ENCODE measurements around the gene MYO1D. TPM values are rescaled to one million over a fixed set of nuclear protein-coding genes. Genes with fewer than 3 reads are reported as not detected.
"Not testable (repeated sequence)": the region's sequence is repeated elsewhere in the genome, so short reads cannot be mapped to it uniquely, and the experiment has no call there.

MYO1D gene
- polyA plus RNA-seq, 1 donor = 5.7 TPM

- DNase-seq = no peak
Measured at GRCh38 chr17:32854207-32854606, 22.7 kb downstream of the MYO1D start.

GRCh38 chr17:32852811-32853210 is 24.1 kb downstream of the MYO1D start:
- no peak for DNase-seq

- no peak for DNase-seq
Measured at GRCh38 chr17:32849879-32850278, 27.0 kb downstream of the MYO1D start.

GRCh38 chr17:32847977-32848376 is 28.9 kb downstream of the MYO1D start:
- DNase-seq = no peak

- no peak for DNase-seq
Measured at GRCh38 chr17:32846143-32846542, 30.8 kb downstream of the MYO1D start.

GRCh38 chr17:32840241-32840640 is 36.7 kb downstream of the MYO1D start:
- DNase-seq = no peak

- DNase-seq = no peak
Measured at GRCh38 chr17:32836527-32836926, 40.4 kb downstream of the MYO1D start.

- no peak for DNase-seq
Measured at GRCh38 chr17:32835291-32835761, 41.6 kb downstream of the MYO1D start.

- no peak for DNase-seq
Measured at GRCh38 chr17:32834104-32834503, 42.8 kb downstream of the MYO1D start.

- no peak for DNase-seq
Measured at GRCh38 chr17:32833526-32833925, 43.4 kb downstream of the MYO1D start.

GRCh38 chr17:32833076-32833475 is 43.8 kb downstream of the MYO1D start:
- DNase-seq = no peak

GRCh38 chr17:32831627-32832243 is 45.2 kb downstream of the MYO1D start:
- DNase-seq = no peak

- no peak for DNase-seq
Measured at GRCh38 chr17:32831223-32831622, 45.7 kb downstream of the MYO1D start.

GRCh38 chr17:32828822-32829221 is 48.1 kb downstream of the MYO1D start:
- no peak for DNase-seq

GRCh38 chr17:32827227-32827626 is 49.7 kb downstream of the MYO1D start:
- no peak for DNase-seq

- no peak for DNase-seq
Measured at GRCh38 chr17:32826076-32826475, 50.8 kb downstream of the MYO1D start.

GRCh38 chr17:32824334-32824733 is 52.6 kb downstream of the MYO1D start:
- DNase-seq = no peak

- no peak for DNase-seq
Measured at GRCh38 chr17:32822996-32823395, 53.9 kb downstream of the MYO1D start.

- not testable (repeated sequence) for DNase-seq
Measured at GRCh38 chr17:32821987-32822934, 54.7 kb downstream of the MYO1D start.

- DNase-seq = no peak
Measured at GRCh38 chr17:32820440-32820839, 56.5 kb downstream of the MYO1D start.

GRCh38 chr17:32819787-32820186 is 57.1 kb downstream of the MYO1D start:
- no peak for DNase-seq

GRCh38 chr17:32819035-32819434 is 57.9 kb downstream of the MYO1D start:
- no peak for DNase-seq

- no peak for DNase-seq
Measured at GRCh38 chr17:32815460-32815859, 61.5 kb downstream of the MYO1D start.

GRCh38 chr17:32814836-32815235 is 62.1 kb downstream of the MYO1D start:
- DNase-seq = no peak

Data from hindlimb muscle (tissue), 1 donor.